ENCODE results near the gene KHK.

The KHK gene

DNA sequence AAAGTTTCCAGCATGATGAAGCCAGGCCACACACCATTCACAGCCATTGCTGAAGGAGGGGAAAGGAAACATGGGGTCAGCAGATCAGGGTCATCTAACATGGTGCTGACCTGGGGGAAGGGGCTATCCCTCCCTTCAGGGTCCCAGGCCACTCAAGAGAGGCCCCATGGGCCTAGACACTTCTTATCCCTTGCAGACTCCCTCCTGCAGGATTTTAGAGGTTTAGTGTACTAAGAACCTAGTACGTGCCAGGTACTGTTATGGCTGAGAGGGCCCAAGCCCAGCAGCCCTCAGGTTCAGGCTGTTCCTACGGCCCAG is 8.8 kb downstream of the KHK start:
- Histone ChIP-seq H3K36me3 (ENCODE audit: control insufficient read depth in 2 of 2, insufficient read depth in 1 of 2, low read length in 2 of 2) (peaks cover 0 to 53% of the 10 kb centered on the region in 2 experiments; a peak in 1 of 3 replicates), H3K4me3 (ENCODE audit: low read depth, low read length) (no peak overlapping the region), H3K4me1 (ENCODE audit: control insufficient read depth, insufficient read depth, low read length) (no peaks in the 10 kb centered on the region), H3K9me3 (ENCODE audit: control insufficient read depth, insufficient read depth, low read depth, low read length) (no peaks in the 10 kb centered on the region), H3K27ac (ENCODE audit: extremely low read depth, low read depth, low read length) (0 out of 2 replicates have a peak overlapping the region, but pooled peaks have one; percentile 8)
- TF ChIP-seq REPIN1 (tag by site-specific recombination; IDR thresholded peaks at IDR 0.05; ENCODE audit: low read depth), result no peak
- TF ChIP-seq, protein P1, sequence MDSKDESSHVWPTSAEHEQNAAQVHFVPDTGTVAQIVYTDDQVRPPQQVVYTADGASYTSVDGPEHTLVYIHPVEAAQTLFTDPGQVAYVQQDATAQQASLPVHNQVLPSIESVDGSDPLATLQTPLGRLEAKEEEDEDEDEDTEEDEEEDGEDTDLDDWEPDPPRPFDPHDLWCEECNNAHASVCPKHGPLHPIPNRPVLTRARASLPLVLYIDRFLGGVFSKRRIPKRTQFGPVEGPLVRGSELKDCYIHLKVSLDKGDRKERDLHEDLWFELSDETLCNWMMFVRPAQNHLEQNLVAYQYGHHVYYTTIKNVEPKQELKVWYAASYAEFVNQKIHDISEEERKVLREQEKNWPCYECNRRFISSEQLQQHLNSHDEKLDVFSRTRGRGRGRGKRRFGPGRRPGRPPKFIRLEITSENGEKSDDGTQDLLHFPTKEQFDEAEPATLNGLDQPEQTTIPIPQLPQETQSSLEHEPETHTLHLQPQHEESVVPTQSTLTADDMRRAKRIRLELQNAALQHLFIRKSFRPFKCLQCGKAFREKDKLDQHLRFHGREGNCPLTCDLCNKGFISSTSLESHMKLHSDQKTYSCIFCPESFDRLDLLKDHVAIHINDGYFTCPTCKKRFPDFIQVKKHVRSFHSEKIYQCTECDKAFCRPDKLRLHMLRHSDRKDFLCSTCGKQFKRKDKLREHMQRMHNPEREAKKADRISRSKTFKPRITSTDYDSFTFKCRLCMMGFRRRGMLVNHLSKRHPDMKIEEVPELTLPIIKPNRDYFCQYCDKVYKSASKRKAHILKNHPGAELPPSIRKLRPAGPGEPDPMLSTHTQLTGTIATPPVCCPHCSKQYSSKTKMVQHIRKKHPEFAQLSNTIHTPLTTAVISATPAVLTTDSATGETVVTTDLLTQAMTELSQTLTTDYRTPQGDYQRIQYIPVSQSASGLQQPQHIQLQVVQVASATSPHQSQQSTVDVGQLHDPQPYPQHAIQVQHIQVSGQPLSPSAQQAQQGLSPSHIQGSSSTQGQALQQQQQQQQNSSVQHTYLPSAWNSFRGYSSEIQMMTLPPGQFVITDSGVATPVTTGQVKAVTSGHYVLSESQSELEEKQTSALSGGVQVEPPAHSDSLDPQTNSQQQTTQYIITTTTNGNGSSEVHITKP (tag by site-specific recombination; IDR thresholded peaks at IDR 0.05), result no peak
- TF ChIP-seq ZNF221 (tag by site-specific recombination; IDR thresholded peaks at IDR 0.05; ENCODE audit: borderline replicate concordance), result no peak
- TF ChIP-seq ZNF529 (tag by site-specific recombination; IDR thresholded peaks at IDR 0.05; ENCODE audit: insufficient replicate concordance), result no peak
- TF ChIP-seq HOXD13 (CRISPR knock-in tag; IDR thresholded peaks at IDR 0.05; ENCODE audit: borderline replicate concordance), result no peak
- TF ChIP-seq, protein P2, sequence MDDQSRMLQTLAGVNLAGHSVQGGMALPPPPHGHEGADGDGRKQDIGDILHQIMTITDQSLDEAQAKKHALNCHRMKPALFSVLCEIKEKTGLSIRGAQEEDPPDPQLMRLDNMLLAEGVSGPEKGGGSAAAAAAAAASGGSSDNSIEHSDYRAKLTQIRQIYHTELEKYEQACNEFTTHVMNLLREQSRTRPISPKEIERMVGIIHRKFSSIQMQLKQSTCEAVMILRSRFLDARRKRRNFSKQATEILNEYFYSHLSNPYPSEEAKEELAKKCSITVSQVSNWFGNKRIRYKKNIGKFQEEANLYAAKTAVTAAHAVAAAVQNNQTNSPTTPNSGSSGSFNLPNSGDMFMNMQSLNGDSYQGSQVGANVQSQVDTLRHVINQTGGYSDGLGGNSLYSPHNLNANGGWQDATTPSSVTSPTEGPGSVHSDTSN (CRISPR knock-in tag; IDR thresholded peaks at IDR 0.05), result no peak
- TF ChIP-seq, protein P3, sequence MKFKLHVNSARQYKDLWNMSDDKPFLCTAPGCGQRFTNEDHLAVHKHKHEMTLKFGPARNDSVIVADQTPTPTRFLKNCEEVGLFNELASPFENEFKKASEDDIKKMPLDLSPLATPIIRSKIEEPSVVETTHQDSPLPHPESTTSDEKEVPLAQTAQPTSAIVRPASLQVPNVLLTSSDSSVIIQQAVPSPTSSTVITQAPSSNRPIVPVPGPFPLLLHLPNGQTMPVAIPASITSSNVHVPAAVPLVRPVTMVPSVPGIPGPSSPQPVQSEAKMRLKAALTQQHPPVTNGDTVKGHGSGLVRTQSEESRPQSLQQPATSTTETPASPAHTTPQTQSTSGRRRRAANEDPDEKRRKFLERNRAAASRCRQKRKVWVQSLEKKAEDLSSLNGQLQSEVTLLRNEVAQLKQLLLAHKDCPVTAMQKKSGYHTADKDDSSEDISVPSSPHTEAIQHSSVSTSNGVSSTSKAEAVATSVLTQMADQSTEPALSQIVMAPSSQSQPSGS (tag by site-specific recombination; IDR thresholded peaks at IDR 0.05; ENCODE audit: low read depth), result no peak
- TF ChIP-seq ZNF341 (tag by site-specific recombination; IDR thresholded peaks at IDR 0.05; ENCODE audit: low read depth), result no peak
- TF ChIP-seq ZNF664 (tag by site-specific recombination; IDR thresholded peaks at IDR 0.05), result no peak
- TF ChIP-seq ZNF350 (tag by site-specific recombination; IDR thresholded peaks at IDR 0.05), result no peak
- no peak for TF ChIP-seq ZNF37A (tag by site-specific recombination; IDR thresholded peaks at IDR 0.05)
- ChIA-PET POLR2A (interaction anchor here (1.2 to 1.3 kb wide), 2 partner anchors 8 to 10 kb away, joined by 3 to 5 read pairs; no protein-coding TSS in a partner anchor), CTCF (interaction anchor here (0.7 to 7.0 kb wide), 4 partner anchors 9 to 198 kb away, joined by 3 to 44 read pairs (median 10); partner anchors contain the start of genes ABHD1 and KHK)

DNA sequence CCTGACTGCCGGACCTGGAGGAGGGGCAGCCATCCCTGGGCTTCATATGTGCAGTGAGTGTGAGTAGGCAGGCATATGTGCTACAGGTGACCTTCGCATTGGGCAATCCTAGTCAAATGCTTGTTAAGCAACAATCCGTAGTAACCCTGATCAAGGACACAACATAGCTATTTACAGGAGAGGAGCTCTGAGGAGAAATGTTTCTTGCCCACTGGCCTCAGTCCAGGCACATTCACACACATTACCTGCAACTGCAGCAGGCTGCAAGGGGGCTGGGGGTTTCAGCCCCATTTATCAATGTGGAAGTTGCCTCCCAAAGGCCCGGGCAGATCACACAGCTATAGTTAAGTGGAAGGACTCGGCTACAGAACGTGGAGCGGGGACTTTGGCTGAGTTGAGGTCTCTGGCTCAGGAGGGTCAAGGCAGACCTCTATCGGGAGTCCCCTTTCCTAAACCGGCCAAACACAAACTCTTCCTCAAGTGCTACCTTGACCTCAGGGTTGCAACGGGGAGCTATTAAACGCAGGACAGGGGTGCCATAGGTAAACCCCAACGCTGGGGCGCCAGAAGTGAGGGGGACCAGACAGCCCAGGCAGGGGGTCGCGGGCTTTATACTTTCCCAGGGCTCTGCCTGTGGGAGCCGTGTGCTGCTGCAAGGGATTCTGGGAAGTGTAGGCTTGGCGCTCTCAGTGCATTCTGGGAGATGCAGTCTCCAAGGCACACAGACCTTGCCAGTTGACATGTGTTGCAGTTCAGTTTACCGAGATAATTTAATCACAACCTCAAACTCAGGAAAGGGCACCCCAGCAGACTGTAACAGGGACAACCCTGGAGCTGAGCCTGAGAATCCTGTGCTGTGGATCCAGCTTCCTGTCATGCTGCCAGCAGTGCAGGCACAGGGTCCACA is 9.4 kb downstream of the KHK start:
- TF ChIP-seq SCRT2 (tag by site-specific recombination; IDR thresholded peaks at IDR 0.05) (peak; percentile 94), ZNF76 (tag by site-specific recombination; IDR thresholded peaks at IDR 0.05; ENCODE audit: borderline replicate concordance, low read depth) (peak; percentile 93), ZBTB48 (tag by site-specific recombination; IDR thresholded peaks at IDR 0.05) (no peak), ZNF335 (tag by site-specific recombination; conservative IDR thresholded peaks at IDR 0.05) (peak; percentile 66; the same call in 1 of the 2 replicates), ZBTB20 (tag by site-specific recombination; IDR thresholded peaks at IDR 0.05) (peak; percentile 66; the same call in 1 of the 2 replicates), ZIC2 (tag by site-specific recombination; IDR thresholded peaks at IDR 0.05) (0 out of 2 replicates have a peak, but pooled peaks have one; percentile 11), ZBTB17 (tag by site-specific recombination; IDR thresholded peaks at IDR 0.05) (peak; percentile 63), GLIS1 (tag by site-specific recombination; IDR thresholded peaks at IDR 0.05) (peak; percentile 30; the same call in 1 of the 2 replicates), SCRT1 (tag by site-specific recombination; IDR thresholded peaks at IDR 0.05; ENCODE audit: borderline replicate concordance) (0 out of 2 replicates have a peak, but pooled peaks have one; percentile 19), GLIS2 (tag by site-specific recombination; IDR thresholded peaks at IDR 0.05) (0 out of 2 replicates have a peak, but pooled peaks have one; percentile 27)
- TF ChIP-seq, protein P4, sequence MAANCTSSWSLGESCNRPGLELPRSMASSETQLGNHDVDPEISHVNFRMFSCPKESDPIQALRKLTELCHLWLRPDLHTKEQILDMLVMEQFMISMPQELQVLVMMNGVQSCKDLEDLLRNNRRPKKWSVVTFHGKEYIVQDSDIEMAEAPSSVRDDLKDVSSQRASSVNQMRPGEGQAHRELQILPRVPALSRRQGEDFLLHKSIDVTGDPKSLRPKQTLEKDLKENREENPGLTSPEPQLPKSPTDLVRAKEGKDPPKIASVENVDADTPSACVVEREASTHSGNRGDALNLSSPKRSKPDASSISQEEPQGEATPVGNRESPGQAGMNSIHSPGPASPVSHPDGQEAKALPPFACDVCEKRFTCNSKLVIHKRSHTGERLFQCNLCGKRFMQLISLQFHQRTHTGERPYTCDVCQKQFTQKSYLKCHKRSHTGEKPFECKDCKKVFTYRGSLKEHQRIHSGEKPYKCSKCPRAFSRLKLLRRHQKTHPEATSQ (tag by site-specific recombination; IDR thresholded peaks at IDR 0.05), result no peak
- Histone ChIP-seq H3K4me1 (ENCODE audit: control insufficient read depth, insufficient read depth, low read length) (no peaks in the 10 kb centered on the region), H3K27ac (ENCODE audit: extremely low read depth, low read depth, low read length) (0 out of 2 replicates have a peak overlapping the region, but pooled peaks have one; percentile 8), H3K4me3 (ENCODE audit: low read depth, low read length) (no peak overlapping the region), H3K36me3 (ENCODE audit: control insufficient read depth in 2 of 2, insufficient read depth in 1 of 2, low read length in 2 of 2) (peaks cover 0 to 54% of the 10 kb centered on the region in 2 experiments; a peak in 1 of 3 replicates), H3K9me3 (ENCODE audit: control insufficient read depth, insufficient read depth, low read depth, low read length) (no peaks in the 10 kb centered on the region)
- ChIA-PET CTCF (interaction anchor here (0.6 to 7.0 kb wide), 12 partner anchors 9 to 250 kb away, joined by 3 to 44 read pairs (median 4); partner anchors contain the start of genes ABHD1 and KHK), POLR2A (interaction anchor here (1.2 to 1.7 kb wide), 4 partner anchors 9 to 45 kb away, joined by 3 to 7 read pairs (median 4); partner anchors contain the start of gene PREB)
